Globus pallidus (tissue), 1 donor: ENCODE data around the gene UFSP1.

Source experiments
- DNase-seq: peaks from one replicate; pipeline ENCODE4 v3.0.0-alpha.2; 2015; ENCODE audit warnings: low spot score

UFSP1 gene

DNA sequence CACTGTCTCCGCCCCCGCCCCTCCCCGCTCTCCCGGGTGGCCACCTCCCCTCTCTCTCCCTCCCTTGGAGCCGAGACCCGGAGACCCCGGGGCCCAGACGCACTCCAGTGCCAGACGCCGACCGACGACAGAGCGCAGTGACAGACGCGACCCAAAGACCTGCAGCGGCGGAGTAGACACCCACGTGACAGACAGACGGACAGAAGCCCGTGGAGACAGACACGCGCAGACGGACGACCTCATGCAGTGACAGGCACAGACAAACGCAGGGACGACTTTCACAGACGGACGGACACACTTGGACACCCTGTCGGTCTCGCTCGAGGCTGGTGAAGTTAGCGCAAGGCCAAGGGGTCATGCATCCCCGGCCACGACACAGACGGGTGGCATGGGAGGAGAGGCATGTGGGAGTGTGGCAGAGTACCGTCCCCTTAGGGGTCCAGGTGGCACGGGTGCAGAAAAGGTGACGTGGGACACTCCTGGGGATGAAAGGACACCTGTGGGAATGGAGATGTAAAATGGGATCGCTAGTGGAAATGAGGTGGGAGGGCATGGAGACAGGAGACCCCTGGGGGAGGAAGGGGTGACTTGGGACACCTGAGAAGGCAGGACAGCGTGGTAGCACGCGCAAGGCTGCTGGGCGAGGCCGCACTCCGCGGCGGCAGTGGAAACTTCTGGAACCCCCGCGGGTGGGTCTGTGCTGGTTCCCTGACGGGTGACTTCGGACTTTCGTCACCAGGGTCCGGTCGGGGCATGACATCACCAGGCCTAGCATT, 6.6 kb upstream of the UFSP1 start:
- DNase-seq: no peak

GRCh38 chr7:100895701-100895955, 6.1 kb upstream of the UFSP1 start, which contains the start of gene ACHE:
ACHE (minus strand) TSS chr7:100895888; CDS start chr7:100894232, 1,656 bp downstream.
- DNase-seq: no peak

GRCh38 chr7:100894860-100895700, 5.6 kb upstream of the UFSP1 start:
- DNase-seq: no peak

DNA sequence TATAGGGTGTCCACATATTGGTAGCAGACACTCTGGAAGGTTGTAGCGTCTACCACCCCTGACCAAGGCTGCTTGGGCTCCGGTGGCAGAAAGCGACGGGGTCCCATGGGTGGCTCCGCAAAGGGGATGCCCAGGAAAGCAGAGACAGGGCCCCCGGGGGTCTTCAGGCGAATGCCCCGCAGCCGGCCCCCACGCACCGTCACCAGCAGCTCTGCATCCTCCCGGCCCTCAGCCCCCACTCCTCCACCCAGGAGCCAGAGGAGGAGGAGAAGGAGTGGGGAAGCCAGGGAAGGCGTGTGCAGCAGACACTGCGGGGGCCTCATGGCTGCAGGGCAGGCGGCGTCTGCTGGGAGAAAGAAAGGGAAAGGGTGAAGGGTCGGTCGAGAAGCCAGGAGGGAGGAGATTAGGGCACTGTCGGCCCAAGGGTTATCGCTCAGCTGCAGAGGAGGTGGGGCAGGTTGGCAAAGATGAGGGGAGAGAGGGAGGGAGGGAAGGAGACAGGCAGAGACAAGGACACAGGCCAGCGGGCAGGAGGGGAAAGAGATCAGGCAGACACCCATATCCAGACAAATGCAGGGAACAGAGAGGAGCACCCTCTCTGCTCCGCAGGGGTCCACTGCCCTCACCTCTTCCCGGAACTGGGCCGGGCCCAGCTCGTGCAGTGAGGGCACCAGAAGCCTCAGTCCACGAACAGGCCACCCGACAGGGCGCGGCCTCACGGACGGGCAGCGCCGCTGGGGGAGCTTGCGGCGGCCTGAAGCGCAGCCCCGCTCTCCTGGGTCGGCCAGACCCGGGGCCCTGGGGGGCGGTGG, 4.6 kb upstream of the UFSP1 start:
- DNase-seq: no peak

GRCh38 chr7:100893318-100893895, 3.9 kb upstream of the UFSP1 start:
- DNase-seq: no peak

DNA sequence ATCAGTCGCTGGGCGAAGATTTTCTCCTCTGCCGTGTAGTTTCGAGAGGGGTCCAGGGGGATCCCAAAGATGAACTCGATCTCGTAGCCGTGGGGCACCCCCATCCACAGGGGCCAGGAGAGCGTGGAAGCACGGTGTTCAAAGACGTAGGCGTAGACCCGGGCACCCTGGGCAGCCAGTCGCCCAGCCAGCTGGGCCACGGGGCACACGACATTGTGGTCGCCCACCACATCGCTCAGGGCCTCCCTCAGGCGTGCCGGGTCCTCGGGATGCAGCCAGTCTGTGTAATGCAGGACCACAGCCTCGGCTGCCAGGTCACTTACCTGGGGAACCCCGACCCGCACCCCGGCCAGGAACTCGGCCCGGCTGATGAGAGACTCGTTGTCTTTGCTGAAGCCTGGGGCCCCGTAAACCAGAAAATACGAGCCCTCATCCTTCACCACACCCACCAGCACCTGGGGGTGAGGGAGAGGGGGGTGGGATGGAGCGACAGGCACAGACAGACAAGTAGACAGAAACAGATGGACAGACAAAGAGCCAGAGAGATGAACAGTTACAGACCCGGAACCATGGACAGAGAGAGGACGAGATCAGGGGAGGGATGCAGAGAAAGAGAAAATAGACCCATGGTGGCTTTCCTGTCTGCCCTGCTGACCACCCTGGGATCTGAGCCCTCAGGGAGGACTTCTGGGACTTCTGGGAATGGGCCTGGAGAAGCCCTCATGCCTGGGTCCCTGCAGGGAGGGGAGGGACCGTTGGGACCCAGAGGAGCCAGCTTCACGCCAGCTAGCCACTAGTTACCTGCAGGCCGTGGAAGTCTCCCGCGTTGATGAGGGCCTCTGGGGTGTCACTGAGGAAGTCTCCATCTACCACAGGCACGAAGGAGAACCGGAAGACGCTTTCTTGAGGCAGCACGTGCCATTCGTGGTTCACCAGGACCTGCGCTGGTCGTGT, 3.1 kb upstream of the UFSP1 start:
- DNase-seq: no peak

DNA sequence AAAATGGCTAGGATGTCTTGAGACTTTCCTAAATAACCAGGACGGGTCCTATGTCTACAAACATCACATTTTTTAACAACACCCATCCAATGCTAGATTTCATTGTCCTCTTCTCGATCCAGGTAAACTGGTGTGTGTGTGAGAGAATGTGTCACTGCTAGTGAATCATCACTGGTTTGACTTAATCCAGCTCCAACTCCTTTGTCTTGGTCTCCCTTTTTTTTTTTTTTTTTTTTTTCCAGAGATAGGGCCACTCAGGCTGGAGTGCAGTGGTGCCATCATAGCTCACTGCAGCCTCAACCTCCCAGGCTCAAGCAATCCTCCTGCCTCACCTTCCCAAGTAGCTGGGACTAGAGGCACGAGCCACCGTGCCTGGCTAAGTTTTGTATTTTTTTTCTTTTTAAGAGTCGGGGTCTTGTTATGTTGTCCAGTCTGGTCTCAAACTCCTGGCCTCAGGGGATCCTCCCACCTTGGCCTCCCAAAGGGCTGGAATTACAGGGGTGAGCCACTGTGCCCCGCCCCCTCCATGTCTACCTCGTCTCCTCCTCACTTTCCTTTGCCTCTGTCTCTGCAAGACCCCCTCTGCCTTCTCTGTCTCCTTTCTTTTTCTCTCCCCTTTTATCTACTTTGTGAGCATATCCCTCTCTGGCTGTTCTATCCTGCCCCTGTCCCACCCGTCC, 2.2 kb upstream of the UFSP1 start:
- DNase-seq: no peak

GRCh38 chr7:100890653-100891567, 1.4 kb upstream of the UFSP1 start:
- no peak for DNase-seq

GRCh38 chr7:100888291-100888987, 1.1 kb downstream of the UFSP1 start:
- DNase-seq: no peak

DNA sequence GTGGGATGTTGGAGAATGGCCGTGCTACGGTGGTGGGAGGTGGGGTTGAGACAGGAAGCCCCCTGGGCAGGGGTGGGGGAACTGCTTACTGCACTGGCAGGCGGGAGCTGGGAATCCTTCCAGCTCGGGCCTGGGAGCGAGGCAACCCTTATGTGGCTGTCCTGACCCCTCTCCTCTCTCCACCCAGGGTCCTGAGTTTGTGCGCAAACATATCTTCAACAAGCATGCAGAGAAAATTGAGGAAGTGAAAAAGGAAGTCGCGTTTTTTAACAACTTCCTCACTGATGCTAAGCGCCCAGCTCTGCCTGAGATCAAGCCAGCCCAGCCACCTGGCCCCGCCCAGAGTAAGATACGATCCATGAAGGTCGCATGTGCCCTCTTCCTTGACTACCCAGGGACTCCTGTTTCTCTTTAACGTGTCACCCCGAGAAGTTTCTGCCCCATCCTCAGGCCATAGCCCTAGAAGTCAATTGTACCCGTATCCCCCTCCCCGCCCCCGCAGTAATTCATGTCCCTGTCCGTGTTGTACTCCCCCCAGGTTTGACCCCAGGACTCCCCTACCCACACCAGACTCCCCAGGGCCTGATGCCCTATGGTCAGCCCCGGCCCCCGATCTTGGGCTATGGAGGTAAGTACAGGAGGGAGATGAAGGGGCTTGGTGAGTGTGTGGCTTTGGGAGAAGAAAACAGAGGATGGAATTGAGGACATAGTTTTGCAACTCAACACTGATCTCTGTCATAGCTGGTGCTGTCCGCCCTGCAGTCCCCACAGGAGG, 1.8 kb downstream of the UFSP1 start:
- no peak for DNase-seq

- DNase-seq: no peak
Observed at GRCh38 chr7:100886936-100887515, 2.5 kb downstream of the UFSP1 start.

GRCh38 chr7:100886142-100886935, 3.2 kb downstream of the UFSP1 start:
- DNase-seq: no peak

DNA sequence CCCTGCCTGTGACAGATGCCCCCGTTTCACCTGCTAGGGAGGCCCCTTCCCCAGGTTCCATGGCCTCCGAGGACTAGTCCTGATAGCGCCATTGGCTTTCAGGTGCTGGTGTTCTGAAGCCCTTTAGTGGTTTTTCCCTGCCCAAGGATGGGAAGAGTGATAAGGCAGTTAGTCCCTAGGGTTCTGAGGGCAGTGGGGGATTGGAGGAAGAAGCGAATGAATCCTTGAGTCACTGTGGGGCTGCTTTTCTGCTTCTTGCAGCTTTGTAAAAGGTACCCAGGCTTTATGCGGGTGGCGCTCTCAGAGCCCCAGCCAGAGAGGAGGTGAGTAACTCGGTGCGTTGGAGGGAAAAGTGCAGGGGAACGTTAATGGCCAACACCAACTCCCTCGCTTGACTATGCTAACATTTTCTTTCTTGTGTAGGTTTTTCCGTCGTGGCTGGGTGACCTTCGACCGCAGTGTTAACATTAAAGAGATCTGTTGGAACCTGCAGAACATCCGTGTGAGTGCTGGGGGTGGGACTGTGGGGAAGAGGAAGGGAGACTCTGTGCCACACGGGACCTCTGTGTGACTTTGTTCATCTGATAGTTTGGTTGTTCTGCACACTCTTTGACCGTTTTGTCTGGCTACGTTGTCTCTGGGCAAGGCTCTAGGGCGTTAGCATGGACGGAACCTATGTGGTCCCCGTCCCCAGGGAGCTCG, 3.9 kb downstream of the UFSP1 start:
- DNase-seq: no peak

- DNase-seq: no peak
Observed at GRCh38 chr7:100884736-100885439, 4.6 kb downstream of the UFSP1 start.

- no peak for DNase-seq
Observed at GRCh38 chr7:100882785-100883526, 6.6 kb downstream of the UFSP1 start.
